Hepatocyte (in vitro differentiated cells): ENCODE measurements around the gene ATP8A2.

Experiments
- CTCF ChIP-seq: fragments of 200-600 bp; sonication (generic); IDR thresholded peaks from 2 replicates; pipeline ENCODE4 v1.5.1; 2016; ENCODE audit warnings: antibody characterized with exemption, mild to moderate bottlenecking; ENCODE audit not compliant: poor library complexity
- EZH2 ChIP-seq: fragments of 200-600 bp; sonication (generic); IDR thresholded peaks from 2 replicates; pipeline ENCODE4 v1.6.1; 2016; ENCODE audit warnings: antibody characterized with exemption, mild to moderate bottlenecking, borderline replicate concordance

GRCh38 chr13:26048741-26049140 is 677.0 kb downstream of the ATP8A2 start:
- TF ChIP-seq CTCF (no peak), EZH2 (no peak)
